ENCODE data around the gene TRIM42.

Gene TRIM42

GRCh38 chr3:140710711-140711389, 33.0 kb downstream of the TRIM42 start:
- no peak for DNase-seq

GRCh38 chr3:140711390-140712035, 33.6 kb downstream of the TRIM42 start:
- DNase-seq, result no peak

GRCh38 chr3:140712301-140712700, 34.4 kb downstream of the TRIM42 start:
- DNase-seq, result no peak

- DNase-seq, result no peak
Measured at GRCh38 chr3:140715035-140715434, 37.2 kb downstream of the TRIM42 start.

- DNase-seq, result no peak
Measured at GRCh38 chr3:140717921-140718320, 40.1 kb downstream of the TRIM42 start.

- DNase-seq, result no peak
Measured at GRCh38 chr3:140719841-140720614, 42.2 kb downstream of the TRIM42 start.

- no peak for DNase-seq
Measured at GRCh38 chr3:140723576-140723975, 45.7 kb downstream of the TRIM42 start.

- no peak for DNase-seq
Measured at GRCh38 chr3:140724856-140725812, 47.3 kb downstream of the TRIM42 start.

- DNase-seq, result no peak
Measured at GRCh38 chr3:140726066-140726465, 48.2 kb downstream of the TRIM42 start.

- DNase-seq, result no peak
Measured at GRCh38 chr3:140727886-140728285, 50.0 kb downstream of the TRIM42 start.

- DNase-seq, result no peak
Measured at GRCh38 chr3:140731440-140732119, 53.7 kb downstream of the TRIM42 start.

- DNase-seq, result no peak
Measured at GRCh38 chr3:140733623-140734022, 55.8 kb downstream of the TRIM42 start.

GRCh38 chr3:140736863-140737460, 59.1 kb downstream of the TRIM42 start:
- DNase-seq, result no peak

- no peak for DNase-seq
Measured at GRCh38 chr3:140742116-140742515, 64.3 kb downstream of the TRIM42 start.

- no peak for DNase-seq
Measured at GRCh38 chr3:140748171-140748570, 70.3 kb downstream of the TRIM42 start.

GRCh38 chr3:140748903-140749302, 71.0 kb downstream of the TRIM42 start:
- DNase-seq, result no peak
